PFSK-1 (cell line): Measurements from ENCODE around the gene ITFG2.

ENCODE experiments used
- POLR2AphosphoS5 ChIP-seq: IDR thresholded peaks from 2 replicates; pipeline ENCODE4 v1.6.1; 2012; ENCODE audit warnings: low read depth, mild to moderate bottlenecking, control low read depth, low read length, moderate library complexity
- SIN3A ChIP-seq: IDR thresholded peaks from 2 replicates; pipeline ENCODE4 v1.6.1; 2012; ENCODE audit warnings: mild to moderate bottlenecking, low read length, moderate library complexity, borderline replicate concordance; ENCODE audit not compliant: insufficient read depth
- TAF1 ChIP-seq: IDR thresholded peaks from 2 replicates; pipeline ENCODE4 v1.6.1; 2012; ENCODE audit warnings: low read length, control low read depth, borderline replicate concordance; ENCODE audit not compliant: insufficient read depth
- TF ChIP-seq, protein P1 (sequence below), 2 experiments: IDR thresholded peaks; 2 replicates each; pipeline versions ENCODE4 v1.6.1 to v1.8.0; 2011 to 2012; ENCODE audit warnings: low read depth in 2 of 2, low read length in 2 of 2, control low read depth in 1 of 2, inconsistent platforms in 1 of 2, mild to moderate bottlenecking in 1 of 2, moderate library complexity in 1 of 2; ENCODE audit not compliant: insufficient read depth in 1 of 2

- no peak for TF ChIP-seq TAF1
- TF ChIP-seq SIN3A = no peak
- TF ChIP-seq, protein P1, sequence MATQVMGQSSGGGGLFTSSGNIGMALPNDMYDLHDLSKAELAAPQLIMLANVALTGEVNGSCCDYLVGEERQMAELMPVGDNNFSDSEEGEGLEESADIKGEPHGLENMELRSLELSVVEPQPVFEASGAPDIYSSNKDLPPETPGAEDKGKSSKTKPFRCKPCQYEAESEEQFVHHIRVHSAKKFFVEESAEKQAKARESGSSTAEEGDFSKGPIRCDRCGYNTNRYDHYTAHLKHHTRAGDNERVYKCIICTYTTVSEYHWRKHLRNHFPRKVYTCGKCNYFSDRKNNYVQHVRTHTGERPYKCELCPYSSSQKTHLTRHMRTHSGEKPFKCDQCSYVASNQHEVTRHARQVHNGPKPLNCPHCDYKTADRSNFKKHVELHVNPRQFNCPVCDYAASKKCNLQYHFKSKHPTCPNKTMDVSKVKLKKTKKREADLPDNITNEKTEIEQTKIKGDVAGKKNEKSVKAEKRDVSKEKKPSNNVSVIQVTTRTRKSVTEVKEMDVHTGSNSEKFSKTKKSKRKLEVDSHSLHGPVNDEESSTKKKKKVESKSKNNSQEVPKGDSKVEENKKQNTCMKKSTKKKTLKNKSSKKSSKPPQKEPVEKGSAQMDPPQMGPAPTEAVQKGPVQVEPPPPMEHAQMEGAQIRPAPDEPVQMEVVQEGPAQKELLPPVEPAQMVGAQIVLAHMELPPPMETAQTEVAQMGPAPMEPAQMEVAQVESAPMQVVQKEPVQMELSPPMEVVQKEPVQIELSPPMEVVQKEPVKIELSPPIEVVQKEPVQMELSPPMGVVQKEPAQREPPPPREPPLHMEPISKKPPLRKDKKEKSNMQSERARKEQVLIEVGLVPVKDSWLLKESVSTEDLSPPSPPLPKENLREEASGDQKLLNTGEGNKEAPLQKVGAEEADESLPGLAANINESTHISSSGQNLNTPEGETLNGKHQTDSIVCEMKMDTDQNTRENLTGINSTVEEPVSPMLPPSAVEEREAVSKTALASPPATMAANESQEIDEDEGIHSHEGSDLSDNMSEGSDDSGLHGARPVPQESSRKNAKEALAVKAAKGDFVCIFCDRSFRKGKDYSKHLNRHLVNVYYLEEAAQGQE (IDR thresholded peaks at IDR 0.05; ENCODE audit: insufficient read depth in 1 of 2, low read depth in 2 of 2, low read length in 2 of 2) = no peak
- TF ChIP-seq POLR2AphosphoS5 = no peak
Observed at GRCh38 chr12:2793561-2793960, 18.9 kb upstream of the ITFG2 start.
